CD14-positive monocyte (primary cell): ENCODE data around the gene CFAP300. TPM values are rescaled to one million over a fixed set of nuclear protein-coding genes. Genes with fewer than 3 reads are reported as not detected.

Experiments used
- DNase-seq, 3 donors: peaks; one replicate each; pipeline ENCODE4 v3.0.0-alpha.2; 2011 to 2022
- H2AFZ ChIP-seq: 2 replicates; pipeline ENCODE4 v1.6.0; 2012; ENCODE audit warnings: mild to moderate bottlenecking, low read depth, low read length, inconsistent platforms; ENCODE audit not compliant: insufficient read depth, poor library complexity, severe bottlenecking
- H3K27ac ChIP-seq, 2 donors: 1 replicate in 1 of 2; 2 replicates in 1 of 2; pipeline ENCODE4 v1.5.1; 2012 to 2013; ENCODE audit warnings: low read length in 2 of 2, control low read depth in 1 of 2, inconsistent platforms in 1 of 2, low read depth in 1 of 2, mild to moderate bottlenecking in 1 of 2
- H3K27me3 ChIP-seq, 2 donors: one replicate each; pipeline versions ENCODE4 v1.6.0 to v1.6.1; 2011 to 2013; ENCODE audit warnings: low read length in 2 of 2; ENCODE audit not compliant: control insufficient read depth in 2 of 2, insufficient read depth in 2 of 2
- H3K36me3 ChIP-seq, 2 donors: replicated peaks in 1 of 2; 1 replicate in 1 of 2; 2 replicates in 1 of 2; pipeline versions ENCODE4 v1.5.1 to v1.6.1; 2012 to 2013; ENCODE audit warnings: low read length in 2 of 2, control low read depth in 1 of 2, inconsistent platforms in 1 of 2, mild to moderate bottlenecking in 1 of 2; ENCODE audit not compliant: insufficient read depth in 2 of 2, control insufficient read depth in 1 of 2
- H3K4me1 ChIP-seq, 2 donors: 1 replicate in 1 of 2; 2 replicates in 1 of 2; pipeline versions ENCODE4 v1.5.1 to v1.6.1; 2012 to 2013; ENCODE audit warnings: low read length in 2 of 2, control low read depth in 1 of 2, inconsistent platforms in 1 of 2, mild to moderate bottlenecking in 1 of 2, moderate library complexity in 1 of 2; ENCODE audit not compliant: insufficient read depth in 2 of 2, control insufficient read depth in 1 of 2
- H3K4me2 ChIP-seq: replicated peaks from 2 replicates; pipeline ENCODE3; 2012; ENCODE audit warnings: low read length, moderate library complexity, mild to moderate bottlenecking; ENCODE audit not compliant: poor library complexity, severe bottlenecking; ENCODE audit errors: extremely low read depth
- H3K4me3 ChIP-seq, 3 experiments: fragments of 200-600 bp in 1 of 3; sonication (generic) in 1 of 3; replicated peaks in 1 of 3; 1 replicate in 2 of 3; 2 replicates in 1 of 3; pipeline ENCODE4 v1.5.1; 2011 to 2013; ENCODE audit warnings: low read length in 3 of 3, mild to moderate bottlenecking in 3 of 3, control low read depth in 2 of 3, low read depth in 2 of 3, inconsistent platforms in 1 of 3, moderate library complexity in 1 of 3
- H3K79me2 ChIP-seq: 2 replicates; pipeline ENCODE4 v1.6.0; 2012; ENCODE audit warnings: mild to moderate bottlenecking, control low read depth, inconsistent platforms, low read length, moderate library complexity; ENCODE audit not compliant: insufficient read depth
- H3K9ac ChIP-seq: 2 replicates; pipeline ENCODE4 v1.6.0; 2017; ENCODE audit warnings: low read length, mild to moderate bottlenecking; ENCODE audit not compliant: insufficient read depth, poor library complexity, severe bottlenecking
- H3K9me3 ChIP-seq, 2 donors: replicated peaks in 1 of 2; 1 replicate in 1 of 2; 2 replicates in 1 of 2; pipeline versions ENCODE4 v1.5.1 to v1.6.1; 2012 to 2013; ENCODE audit warnings: low read length in 2 of 2, control low read depth in 1 of 2; ENCODE audit not compliant: control insufficient read depth in 1 of 2, insufficient read depth in 1 of 2
- H4K20me1 ChIP-seq: 2 replicates; pipeline ENCODE4 v1.6.0; 2012; ENCODE audit warnings: mild to moderate bottlenecking, low read length, control low read depth, moderate library complexity; ENCODE audit not compliant: insufficient read depth
- H3K27ac Mint-ChIP-seq, 7 donors: one replicate each; pipeline ENCODE4 v1.8.0; 2020; ENCODE audit warnings: mild to moderate bottlenecking in 7 of 7, mixed read lengths in 7 of 7, moderate library complexity in 6 of 7, inconsistent platforms in 2 of 7
- H3K27me3 Mint-ChIP-seq, 3 donors: one replicate each; pipeline ENCODE4 v1.8.0; 2021 to 2022; ENCODE audit warnings: low read depth in 3 of 3, mild to moderate bottlenecking in 3 of 3, mixed read lengths in 3 of 3, moderate library complexity in 3 of 3, inconsistent platforms in 1 of 3
- H3K36me3 Mint-ChIP-seq, 2 donors: one replicate each; pipeline ENCODE4 v1.8.0; 2020; ENCODE audit warnings: mixed read lengths in 2 of 2, inconsistent platforms in 1 of 2, mild to moderate bottlenecking in 1 of 2
- H3K4me1 Mint-ChIP-seq: one replicate; pipeline ENCODE4 v1.8.0; 2020; ENCODE audit warnings: mild to moderate bottlenecking, mixed read lengths
- H3K4me3 Mint-ChIP-seq, 2 donors: one replicate each; pipeline ENCODE4 v1.8.0; 2020; ENCODE audit warnings: mild to moderate bottlenecking in 2 of 2, mixed read lengths in 2 of 2, moderate library complexity in 1 of 2
- H3K9me3 Mint-ChIP-seq, 7 donors: one replicate each; pipeline ENCODE4 v1.8.0; 2020 to 2022; ENCODE audit warnings: mixed read lengths in 7 of 7, mild to moderate bottlenecking in 6 of 7, moderate library complexity in 6 of 7, inconsistent platforms in 2 of 7
- CTCF ChIP-seq: fragments of 200-600 bp; IDR thresholded peaks from one replicate; pipeline ENCODE4 v1.8.0; 2022; ENCODE audit warnings: antibody characterized with exemption, mild to moderate bottlenecking
- whole genome bisulfite sequencing: methylation state at CpG from one replicate; pipeline ENCODE4 v1.1.5; 2013; ENCODE audit warnings: missing lambda C conversion rate; ENCODE audit not compliant: insufficient coverage; 5-methylcytosine and 5-hydroxymethylcytosine counted together
- intact Hi-C, 2 donors: fragments of 100-400 bp; cut with micrococcal nuclease; formaldehyde crosslinking; loops; one replicate each; pipeline versions ENCODE4 v1.15.0 to v1.15.1; 2023
- polyA plus RNA-seq, 3 donors: library from polyadenylated mRNA; depleted of rRNA in 1 of 3; unstranded in 2 of 3; stranded (reverse) in 1 of 3; fragments of 300-500 nt in 2 of 3; fragments of >200 nt in 1 of 3; fragmentation: Illumina TruSeq in 2 of 3; gene quantifications; 1 replicate in 2 of 3; 2 replicates in 1 of 3; pipeline ENCODE4 v1.2.3, GENCODE V29; 2012 to 2021

CFAP300 gene
- polyA plus RNA-seq, 3 donors = not detected

DNA sequence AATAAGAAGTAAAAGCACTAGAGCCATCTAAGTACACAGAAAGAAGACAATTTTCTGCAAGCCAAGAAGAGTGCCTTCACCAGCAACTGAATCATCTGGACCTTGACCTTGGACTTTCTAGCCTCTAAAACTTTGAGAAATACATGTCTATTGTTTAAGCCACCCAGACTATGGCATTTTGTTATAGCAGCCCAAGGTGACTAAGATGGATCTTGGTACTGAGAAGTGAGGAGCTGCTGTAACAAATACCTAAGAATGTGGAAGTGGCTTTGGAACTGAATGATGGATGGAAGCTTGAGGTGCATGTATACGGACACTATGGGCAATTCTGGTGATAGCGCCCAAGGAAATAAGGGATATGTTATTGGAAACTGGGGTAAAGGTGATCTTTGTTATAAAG, 14.9 kb downstream of the CFAP300 start:
- Mint-ChIP-seq H3K4me1 (no peaks in the 10 kb centered on the region), H3K27ac (no peak overlapping the region), H3K27me3 (peaks cover 8 to 13% (median 8%) of the 10 kb centered on the region in 3 donors), H3K36me3 (no peaks in the 10 kb centered on the region), H3K9me3 (peaks cover 0 to 3% (median 0%) of the 10 kb centered on the region in 7 donors), H3K4me3 (no peak overlapping the region)
- TF ChIP-seq CTCF = no peak
- Histone ChIP-seq H3K4me2 (no peak overlapping the region), H3K9ac (no peak overlapping the region), H3K4me3 (no peak overlapping the region), H4K20me1 (no peaks in the 10 kb centered on the region), H3K4me1 (no peaks in the 10 kb centered on the region), H3K79me2 (no peaks in the 10 kb centered on the region), H3K9me3 (no peaks in the 10 kb centered on the region), H3K36me3 (no peaks in the 10 kb centered on the region), H3K27me3 (peaks cover 2 to 3% of the 10 kb centered on the region in 2 donors), H2AFZ (no peak overlapping the region), H3K27ac (no peak overlapping the region)
- DNase-seq = no peak
- intact Hi-C loops = no loop called here
- 100% methylated on average over 2 of the region's 2 CpGs for WGBS

- no peak for DNase-seq
- H3K4me3 Mint-ChIP-seq = no peak overlapping the region
- Histone ChIP-seq H3K4me1 (no peaks in the 10 kb centered on the region), H3K4me2 (no peak overlapping the region), H3K27me3 (peaks cover 0 to 3% of the 10 kb centered on the region in 2 donors), H4K20me1 (no peaks in the 10 kb centered on the region), H2AFZ (no peak overlapping the region), H3K36me3 (no peaks in the 10 kb centered on the region), H3K79me2 (no peaks in the 10 kb centered on the region), H3K27ac (no peak overlapping the region), H3K9ac (no peak overlapping the region), H3K4me3 (no peak overlapping the region), H3K9me3 (no peaks in the 10 kb centered on the region)
- WGBS = 80% methylated on average over 1 of the region's 2 CpGs
- peaks cover 0 to 3% (median 0%) of the 10 kb centered on the region in 7 donors for H3K9me3 Mint-ChIP-seq
- intact Hi-C loops = no loop called here
- no peak overlapping the region for H3K27ac Mint-ChIP-seq
- TF ChIP-seq CTCF = no peak
- H3K36me3 Mint-ChIP-seq = no peaks in the 10 kb centered on the region
- peaks cover 6 to 14% (median 14%) of the 10 kb centered on the region in 3 donors for H3K27me3 Mint-ChIP-seq
- no peaks in the 10 kb centered on the region for H3K4me1 Mint-ChIP-seq
These were observed 17.1 kb downstream of the CFAP300 start for GRCh38 chr11:102064316-102064715.
